Smooth muscle cell (in vitro differentiated cells): ENCODE measurements around the gene APOL6. TPM values are rescaled to one million over a fixed set of nuclear protein-coding genes. Genes with fewer than 3 reads are reported as not detected.
"Not testable (repeated sequence)": the region's sequence is repeated elsewhere in the genome, so short reads cannot be mapped to it uniquely, and the experiment has no call there.

ENCODE experiments used
- DNase-seq: peaks from one replicate; lab custom pipeline; 2025; ENCODE audit not compliant: unreplicated experiment; lab: John Stamatoyannopoulos, UW
- H2AFZ ChIP-seq: fragments of 200-600 bp; sonication (generic); 2 replicates; pipeline ENCODE4 v1.6.0; 2016; ENCODE audit warnings: antibody characterized with exemption, low read depth, mild to moderate bottlenecking
- H3F3A ChIP-seq: fragments of 200-600 bp; sonication (generic); 2 replicates; pipeline ENCODE4 v1.6.0; 2017; ENCODE audit warnings: antibody characterized with exemption, low read depth
- H3K27ac ChIP-seq: fragments of 200-600 bp; sonication (generic); 2 replicates; pipeline ENCODE4 v1.5.1; 2016; ENCODE audit warnings: low read depth, mild to moderate bottlenecking
- H3K27me3 ChIP-seq: fragments of 200-600 bp; sonication (generic); 2 replicates; pipeline ENCODE4 v1.6.1; 2016; ENCODE audit warnings: low read depth, mild to moderate bottlenecking
- H3K36me3 ChIP-seq: fragments of 200-600 bp; sonication (generic); 2 replicates; pipeline ENCODE4 v1.5.1; 2016; ENCODE audit warnings: low read depth
- H3K4me1 ChIP-seq: fragments of 200-600 bp; sonication (generic); 2 replicates; pipeline ENCODE4 v1.5.1; 2016; ENCODE audit warnings: low read depth
- H3K4me2 ChIP-seq: fragments of 200-600 bp; sonication (generic); 2 replicates; pipeline ENCODE4 v1.6.0; 2016; ENCODE audit warnings: mild to moderate bottlenecking
- H3K4me3 ChIP-seq: fragments of 200-600 bp; sonication (generic); 2 replicates; pipeline ENCODE4 v1.5.1; 2016; ENCODE audit warnings: mild to moderate bottlenecking
- H3K79me2 ChIP-seq: fragments of 200-600 bp; sonication (generic); 2 replicates; pipeline ENCODE4 v1.6.0; 2016; ENCODE audit warnings: low read depth, mild to moderate bottlenecking
- H3K9ac ChIP-seq: fragments of 200-600 bp; sonication (generic); 2 replicates; pipeline ENCODE4 v1.6.0; 2016; ENCODE audit warnings: low read depth
- H3K9me3 ChIP-seq: fragments of 200-600 bp; sonication (generic); replicated peaks from 2 replicates; pipeline ENCODE4 v1.5.1; 2016; ENCODE audit warnings: low read depth
- H4K20me1 ChIP-seq: fragments of 200-600 bp; sonication (generic); 2 replicates; pipeline ENCODE4 v1.6.0; 2016; ENCODE audit warnings: low read depth
- CTCF ChIP-seq: fragments of 200-600 bp; sonication (generic); IDR thresholded peaks from 2 replicates; pipeline ENCODE4 v1.5.1; 2017; ENCODE audit warnings: borderline replicate concordance, mild to moderate bottlenecking, antibody characterized with exemption; ENCODE audit not compliant: insufficient read depth, poor library complexity, severe bottlenecking
- WGBS: methylation state at CpG from one replicate; pipeline ENCODE4 v1.1.7; 2016; ENCODE audit warnings: low lambda C conversion rate; 5-methylcytosine and 5-hydroxymethylcytosine counted together
- polyA plus RNA-seq: library from polyadenylated mRNA; unstranded; fragments of >200 nt; fragmentation: Nextera tagmentation; extraction: Ambion mirVana; gene quantifications from 2 replicates; pipeline ENCODE4 v1.2.1, GENCODE V29; 2016
- total RNA-seq: library from RNA; depleted of rRNA; stranded (reverse); fragments of >200 nt; gene quantifications from 2 replicates; pipeline ENCODE4 v1.2.3, GENCODE V29; 2014

Gene APOL6
- total and polyA plus RNA-seq, 2 experiments from 2014 or later = 0.23 to 0.76 TPM

- Histone ChIP-seq H3K79me2 (no peaks in the 10 kb centered on the region), H3K36me3 (no peaks in the 10 kb centered on the region), H3K9ac (no peak overlapping the region), H4K20me1 (no peaks in the 10 kb centered on the region), H3F3A (no peaks in the 10 kb centered on the region), H3K4me1 (no peaks in the 10 kb centered on the region), H3K27ac (no peak overlapping the region), H2AFZ (no peak overlapping the region), H3K27me3 (no peaks in the 10 kb centered on the region), H3K4me2 (no peak overlapping the region), H3K4me3 (no peak overlapping the region), H3K9me3 (no peaks in the 10 kb centered on the region)
- DNase-seq = no peak
- 84% methylated on average over 1 of the region's 1 CpG for WGBS
- TF ChIP-seq CTCF = no peak
These were observed 41.8 kb downstream of the APOL6 start for GRCh38 chr22:35690001-35690400.

GRCh38 chr22:35695202-35695601 is 47.0 kb downstream of the APOL6 start:
- TF ChIP-seq CTCF = no peak
- H3K4me2 ChIP-seq = no peak overlapping the region
- H4K20me1 ChIP-seq = no peaks in the 10 kb centered on the region
- H3K27ac ChIP-seq = no peak overlapping the region
- H3K9me3 ChIP-seq = no peaks in the 10 kb centered on the region
- no peaks in the 10 kb centered on the region for H3K36me3 ChIP-seq
- DNase-seq = no peak
- H3K9ac ChIP-seq = no peak overlapping the region
- no peaks in the 10 kb centered on the region for H3F3A ChIP-seq
- H3K4me1 ChIP-seq = no peaks in the 10 kb centered on the region
- WGBS = 91% methylated on average over 12 of the region's 13 CpGs
- no peak overlapping the region for H3K4me3 ChIP-seq
- no peaks in the 10 kb centered on the region for H3K79me2 ChIP-seq
- H2AFZ ChIP-seq = no peak overlapping the region
- no peaks in the 10 kb centered on the region for H3K27me3 ChIP-seq

GRCh38 chr22:35697142-35697541 is 48.9 kb downstream of the APOL6 start:
- WGBS = 84% methylated on average over 14 of the region's 14 CpGs
- H3K4me2 ChIP-seq = no peak overlapping the region
- H3K9me3 ChIP-seq = no peaks in the 10 kb centered on the region
- H3K4me1 ChIP-seq = no peaks in the 10 kb centered on the region
- H2AFZ ChIP-seq = no peak overlapping the region
- H3K9ac ChIP-seq = no peak overlapping the region
- TF ChIP-seq CTCF = no peak
- no peaks in the 10 kb centered on the region for H3K79me2 ChIP-seq
- peaks cover 11% of the 10 kb centered on the region for H3K27me3 ChIP-seq
- H3F3A ChIP-seq = no peaks in the 10 kb centered on the region
- no peak overlapping the region for H3K27ac ChIP-seq
- no peak overlapping the region for H3K4me3 ChIP-seq
- no peaks in the 10 kb centered on the region for H3K36me3 ChIP-seq
- no peaks in the 10 kb centered on the region for H4K20me1 ChIP-seq
- DNase-seq = no peak

- H3K79me2 ChIP-seq, H3K9me3 ChIP-seq: not testable (repeated sequence)
- 86% methylated on average over 6 of the region's 6 CpGs for WGBS
These were observed 51.6 kb downstream of the APOL6 start for GRCh38 chr22:35699852-35700251.

More at GRCh38 chr22:35699852-35700251, 51.6 kb downstream of the APOL6 start:
- H3F3A ChIP-seq, H2AFZ ChIP-seq, H3K4me3 ChIP-seq, H3K36me3 ChIP-seq, DNase-seq, H3K9ac ChIP-seq, H3K27ac ChIP-seq, H3K4me1 ChIP-seq, H4K20me1 ChIP-seq, H3K4me2 ChIP-seq: not testable (repeated sequence)
- H3K27me3 ChIP-seq = peaks cover 11% of the 10 kb centered on the region
